Transverse colon (tissue), 4 donors: Measurements from ENCODE around the gene ROGDI. TPM values are rescaled to one million over a fixed set of nuclear protein-coding genes. Genes with fewer than 3 reads are reported as not detected.

Source experiments
- DNase-seq: peaks from one replicate; pipeline ENCODE4 v3.0.0-alpha.2; 2019
- H3K27ac ChIP-seq, 4 donors: fragments of 200-600 bp; sonication (generic); 2 replicates each; pipeline ENCODE4 v1.5.1; 2016 to 2018; ENCODE audit warnings: inconsistent platforms in 4 of 4
- H3K27me3 ChIP-seq: fragments of 200-600 bp; sonication (generic); 2 replicates; pipeline ENCODE4 v1.5.1; 2017; ENCODE audit warnings: inconsistent platforms
- H3K36me3 ChIP-seq, 4 donors: fragments of 200-600 bp; sonication (generic); 2 replicates each; pipeline ENCODE4 v1.5.1; 2017 to 2019; ENCODE audit warnings: inconsistent platforms in 4 of 4
- H3K4me1 ChIP-seq, 4 donors: fragments of 200-600 bp; sonication (generic); 2 replicates each; pipeline ENCODE4 v1.5.1; 2017 to 2020; ENCODE audit warnings: inconsistent platforms in 4 of 4
- H3K4me3 ChIP-seq, 4 donors: fragments of 200-600 bp; sonication (generic); 1 replicate in 1 of 4; 2 replicates in 3 of 4; pipeline versions ENCODE4 v1.5.1 to v1.6.1; 2017 to 2019; ENCODE audit warnings: inconsistent platforms in 4 of 4
- H3K9me3 ChIP-seq, 2 donors: fragments of 200-600 bp; sonication (generic); 2 replicates each; pipeline ENCODE4 v1.5.1; 2017 to 2019; ENCODE audit warnings: inconsistent platforms in 2 of 2
- CTCF ChIP-seq, 5 experiments: fragments of 200-600 bp in 3 of 5; fragments of 450-650 bp in 2 of 5; sonication (generic) in 3 of 5; IDR thresholded peaks; 1 replicate in 2 of 5; 2 replicates in 3 of 5; pipeline ENCODE4 v1.5.1; 2016 to 2017; ENCODE audit warnings: antibody characterized with exemption in 5 of 5, inconsistent platforms in 3 of 5, mild to moderate bottlenecking in 2 of 5, moderate library complexity in 1 of 5
- EP300 ChIP-seq: sonication (generic); formaldehyde crosslinking; IDR thresholded peaks from one replicate; pipeline ENCODE4 v1.6.1; 2017; ENCODE audit warnings: antibody characterized with exemption, low read depth
- POLR2A ChIP-seq: fragments of 450-650 bp; IDR thresholded peaks from one replicate; pipeline ENCODE4 v1.6.1; 2016; ENCODE audit warnings: antibody characterized with exemption, mild to moderate bottlenecking, moderate library complexity
- POLR2AphosphoS5 ChIP-seq, 3 donors: sonication (generic); formaldehyde crosslinking; IDR thresholded peaks; one replicate each; pipeline ENCODE4 v1.6.1; 2016; ENCODE audit warnings: antibody characterized with exemption in 3 of 3
- WGBS, 2 donors: methylation state at CpG; one replicate each; pipeline ENCODE4 v1.1.5; 2018; ENCODE audit warnings: low coverage in 1 of 2; 5-methylcytosine and 5-hydroxymethylcytosine counted together
- in situ Hi-C, 4 donors: fragments of 200-750 bp; cut with MboI; loops; one replicate each; pipeline versions ENCODE4 v1.15.0 to v1.15.1; 2017; ENCODE audit warnings: low sequenced_read_pairs in 3 of 4, low pct_ligation_motif_present in 1 of 4, low pct_unique_long_range_greater_than_20kb in 1 of 4
- intact Hi-C: fragments of 100-400 bp; cut with DNase I; formaldehyde crosslinking; loops from one replicate; pipeline ENCODE4 v1.15.1; 2023; ENCODE audit warnings: low total_unique reads
- total RNA-seq, 4 donors: library from RNA; depleted of rRNA; stranded (reverse); fragments of >200 nt; gene quantifications; one replicate each; pipeline ENCODE4 v1.1.0, GENCODE V29; 2016

Gene ROGDI
- total RNA-seq, 4 donors from 2014 or later: 28.1 to 75.2 (median 43.7) TPM

- H3K36me3 ChIP-seq: peaks cover 0 to 54% (median 22%) of the 10 kb centered on the region in 4 donors
- TF ChIP-seq EP300 (no peak), POLR2A (no peak), POLR2AphosphoS5 (IDR thresholded peaks at IDR 0.05) (no peak), CTCF (IDR thresholded peaks at IDR 0.05) (no peak)
- intact Hi-C loops: no loop called here
- H3K27ac ChIP-seq: no peak overlapping the region
- no peak for DNase-seq
- no peak overlapping the region for H3K4me3 ChIP-seq
- H3K4me1 ChIP-seq: peaks cover 4 to 65% (median 30%) of the 10 kb centered on the region in 4 donors
- 89 to 98% methylated on average over 3 to 8 of the region's 8 CpGs for WGBS, 2 donors
- in situ Hi-C loops: no loop called here
- no peaks in the 10 kb centered on the region for H3K27me3 ChIP-seq
- H3K9me3 ChIP-seq: no peaks in the 10 kb centered on the region
Measured at GRCh38 chr16:4831616-4832015, 29.2 kb upstream of the ROGDI start.

GRCh38 chr16:4830408-4830807 lies 28.0 kb upstream of the ROGDI start:
- TF ChIP-seq EP300 (no peak), CTCF (IDR thresholded peaks at IDR 0.05) (no peak), POLR2A (no peak), POLR2AphosphoS5 (IDR thresholded peaks at IDR 0.05) (no peak)
- H3K4me1 ChIP-seq: peaks cover 4 to 65% (median 30%) of the 10 kb centered on the region in 4 donors
- in situ Hi-C loops: no loop called here
- 88 to 98% methylated on average over 4 to 7 of the region's 7 CpGs for WGBS, 2 donors
- intact Hi-C loops: no loop called here
- no peak overlapping the region for H3K27ac ChIP-seq
- no peaks in the 10 kb centered on the region for H3K27me3 ChIP-seq
- peaks cover 0 to 62% (median 24%) of the 10 kb centered on the region in 4 donors for H3K36me3 ChIP-seq
- no peaks in the 10 kb centered on the region for H3K9me3 ChIP-seq
- H3K4me3 ChIP-seq: no peak overlapping the region
- no peak for DNase-seq

- Histone ChIP-seq H3K4me1 (peaks cover 2 to 54% (median 25%) of the 10 kb centered on the region in 4 donors), H3K27ac (peak overlapping the region; percentile 73 to 79 (median 76)), H3K27me3 (no peaks in the 10 kb centered on the region), H3K9me3 (no peaks in the 10 kb centered on the region), H3K36me3 (peaks cover 0 to 63% (median 27%) of the 10 kb centered on the region in 4 donors), H3K4me3 (no peak overlapping the region)
- peak; percentile 49 for DNase-seq
- TF ChIP-seq CTCF (IDR thresholded peaks at IDR 0.05): no peak
- TF ChIP-seq POLR2AphosphoS5 (IDR thresholded peaks at IDR 0.05): peak in 2 of 3 donors; percentile 21 to 70
- intact Hi-C loops: no loop called here
- WGBS, 2 donors: 48 to 67% methylated on average over 5 to 11 of the region's 11 CpGs
- in situ Hi-C loops: no loop called here
Measured at GRCh38 chr16:4828567-4829321, 26.3 kb upstream of the ROGDI start.

DNA sequence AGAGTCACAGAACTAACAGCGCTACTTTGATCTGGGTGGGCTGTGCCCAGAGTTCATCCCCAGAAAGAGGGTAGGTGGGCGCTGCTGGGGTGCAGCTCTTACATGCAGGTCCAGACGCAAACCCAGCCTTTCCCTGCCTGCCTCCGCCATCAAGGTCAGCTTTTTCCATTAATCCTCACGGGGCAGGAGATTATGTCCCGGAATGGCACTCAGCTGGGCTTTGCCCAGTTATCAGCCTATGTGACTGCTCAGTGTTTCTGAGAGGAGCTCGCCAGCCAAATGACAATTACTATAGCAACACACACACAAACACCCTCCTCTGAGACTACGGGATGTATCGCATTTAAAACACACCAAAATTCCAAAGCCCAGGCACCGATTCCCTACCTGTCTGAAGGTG lies 24.5 kb upstream of the ROGDI start:
- TF ChIP-seq POLR2AphosphoS5 (IDR thresholded peaks at IDR 0.05) (no peak), POLR2A (no peak), CTCF (IDR thresholded peaks at IDR 0.05) (no peak), EP300 (no peak)
- no peaks in the 10 kb centered on the region for H3K27me3 ChIP-seq
- H3K4me1 ChIP-seq: peaks cover 0 to 36% (median 16%) of the 10 kb centered on the region in 4 donors
- no peak for DNase-seq
- H3K27ac ChIP-seq: no peak overlapping the region
- H3K4me3 ChIP-seq: no peak overlapping the region
- H3K36me3 ChIP-seq: peaks cover 0 to 73% (median 32%) of the 10 kb centered on the region in 4 donors
- no peaks in the 10 kb centered on the region for H3K9me3 ChIP-seq
- WGBS, 2 donors: 93% methylated on average over 10 of the region's 10 CpGs; no CpG with 5 or more reads in 1 of the 2 donors
- in situ Hi-C loops (no loop called here), intact Hi-C loops (no loop called here)
